NB4 (cell line): ENCODE measurements around the gene SLC16A9.

Experiments
- POLR2A ChIP-seq: IDR thresholded peaks from 2 replicates; pipeline ENCODE4 v1.6.1; 2011; ENCODE audit warnings: mild to moderate bottlenecking; ENCODE audit not compliant: insufficient read length; ENCODE audit errors: extremely low read depth
- TF ChIP-seq, protein P1 (sequence below): IDR thresholded peaks from one replicate; pipeline ENCODE4 v1.5.1; 2012; ENCODE audit warnings: low read depth, low read length

DNA sequence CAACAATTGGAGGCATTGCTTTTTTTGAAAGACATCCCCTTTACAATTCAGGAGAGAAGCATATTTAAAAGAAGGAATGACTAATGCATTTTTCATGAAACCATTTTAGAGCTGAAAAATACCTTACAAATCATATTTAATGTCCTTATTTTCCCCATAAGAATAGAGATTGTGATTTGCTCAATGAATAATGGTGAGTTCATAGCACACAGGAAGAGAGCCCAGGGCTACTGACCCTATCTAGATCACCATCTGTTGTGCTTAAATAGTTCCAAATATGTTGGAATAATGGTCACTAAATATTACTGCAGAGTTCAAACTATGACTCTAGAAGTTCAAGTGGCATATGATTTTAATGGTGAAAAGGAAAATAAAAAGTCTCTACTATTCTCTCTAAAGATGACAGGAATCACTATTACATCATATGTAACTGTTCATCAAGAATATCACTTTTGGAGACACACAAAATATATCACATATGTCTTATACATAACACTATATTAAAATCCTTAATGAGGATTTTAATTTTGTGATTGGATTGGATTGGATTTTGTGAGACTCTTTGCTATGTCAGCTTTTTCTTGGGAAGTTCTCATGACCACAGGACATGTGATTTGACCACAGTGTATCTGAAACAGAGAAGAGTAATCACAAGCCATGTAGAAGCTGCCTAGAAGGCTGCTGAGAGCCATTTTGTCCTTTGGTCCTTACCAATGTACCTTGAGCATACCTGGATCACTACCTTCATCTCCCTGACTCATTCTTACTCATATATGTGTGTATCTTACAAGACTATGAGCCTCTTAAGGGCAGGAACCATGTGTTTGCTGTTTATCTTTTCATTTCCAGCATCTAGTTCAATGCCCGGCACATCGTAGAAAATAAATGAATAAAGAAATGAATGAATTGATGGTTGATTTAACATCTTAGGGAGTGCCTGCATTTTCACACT lies 26.4 kb downstream of the SLC16A9 start:
- TF ChIP-seq, protein P1, sequence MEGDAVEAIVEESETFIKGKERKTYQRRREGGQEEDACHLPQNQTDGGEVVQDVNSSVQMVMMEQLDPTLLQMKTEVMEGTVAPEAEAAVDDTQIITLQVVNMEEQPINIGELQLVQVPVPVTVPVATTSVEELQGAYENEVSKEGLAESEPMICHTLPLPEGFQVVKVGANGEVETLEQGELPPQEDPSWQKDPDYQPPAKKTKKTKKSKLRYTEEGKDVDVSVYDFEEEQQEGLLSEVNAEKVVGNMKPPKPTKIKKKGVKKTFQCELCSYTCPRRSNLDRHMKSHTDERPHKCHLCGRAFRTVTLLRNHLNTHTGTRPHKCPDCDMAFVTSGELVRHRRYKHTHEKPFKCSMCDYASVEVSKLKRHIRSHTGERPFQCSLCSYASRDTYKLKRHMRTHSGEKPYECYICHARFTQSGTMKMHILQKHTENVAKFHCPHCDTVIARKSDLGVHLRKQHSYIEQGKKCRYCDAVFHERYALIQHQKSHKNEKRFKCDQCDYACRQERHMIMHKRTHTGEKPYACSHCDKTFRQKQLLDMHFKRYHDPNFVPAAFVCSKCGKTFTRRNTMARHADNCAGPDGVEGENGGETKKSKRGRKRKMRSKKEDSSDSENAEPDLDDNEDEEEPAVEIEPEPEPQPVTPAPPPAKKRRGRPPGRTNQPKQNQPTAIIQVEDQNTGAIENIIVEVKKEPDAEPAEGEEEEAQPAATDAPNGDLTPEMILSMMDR, result no peak
- TF ChIP-seq POLR2A, result no peak
